Stomach (tissue), 4 donors: ENCODE results near the gene CFAP46.

Source experiments
- CTCF ChIP-seq, 7 experiments: fragments of 450-650 bp in 4 of 7; fragments of 200-600 bp in 3 of 7; sonication (generic) in 3 of 7; IDR thresholded peaks; one replicate each; pipeline ENCODE4 v1.5.1; 2016 to 2019; ENCODE audit warnings: antibody characterized with exemption in 7 of 7, control low read depth in 2 of 7, mild to moderate bottlenecking in 1 of 7
- EP300 ChIP-seq: sonication (generic); formaldehyde crosslinking; IDR thresholded peaks from one replicate; pipeline ENCODE4 v1.6.1; 2017; ENCODE audit warnings: antibody characterized with exemption
- POLR2AphosphoS5 ChIP-seq, 3 donors: sonication (generic); formaldehyde crosslinking; IDR thresholded peaks; one replicate each; pipeline ENCODE4 v1.6.1; 2016; ENCODE audit warnings: antibody characterized with exemption in 3 of 3

- TF ChIP-seq CTCF (IDR thresholded peaks at IDR 0.05) (no peak), POLR2AphosphoS5 (IDR thresholded peaks at IDR 0.05) (no peak), EP300 (no peak)
Measured at GRCh38 chr10:132810807-132811700, 131.3 kb downstream of the CFAP46 start.
